Keratinocyte (primary cell): ENCODE measurements around the gene ABCC10. TPM values are rescaled to one million over a fixed set of nuclear protein-coding genes. Genes with fewer than 3 reads are reported as not detected.
"Not testable (repeated sequence)": the region's sequence is repeated elsewhere in the genome, so short reads cannot be mapped to it uniquely, and the experiment has no call there.

Source experiments
- DNase-seq: peaks from one replicate; pipeline ENCODE4 v3.0.0-alpha.2; 2011; ENCODE audit warnings: low read depth, missing footprints, low spot score
- FAIRE-seq: peaks from 2 replicates; lab custom pipeline; 2011; peaks lifted over from hg19 to GRCh38; lab: Jason Lieb, UNC
- H2AFZ ChIP-seq: 2 replicates; pipeline ENCODE4 v1.6.0; 2012; ENCODE audit warnings: low read length, control low read depth, inconsistent platforms; ENCODE audit not compliant: control insufficient read depth
- H3K27ac ChIP-seq: 2 replicates; pipeline ENCODE4 v1.5.1; 2011; ENCODE audit warnings: low read length; ENCODE audit not compliant: control insufficient read depth, insufficient read depth
- H3K27me3 ChIP-seq: 3 replicates; pipeline ENCODE4 v1.6.0; 2011; ENCODE audit warnings: low read length; ENCODE audit not compliant: control insufficient read depth, insufficient read depth; ENCODE audit errors: extremely low read depth
- H3K36me3 ChIP-seq, 2 experiments: 2 replicates in 1 of 2; 3 replicates in 1 of 2; pipeline ENCODE4 v1.5.1; 2011; ENCODE audit warnings: low read length in 2 of 2, mild to moderate bottlenecking in 1 of 2; ENCODE audit not compliant: control insufficient read depth in 2 of 2, insufficient read depth in 2 of 2; ENCODE audit errors: extremely low read depth in 1 of 2
- H3K4me1 ChIP-seq: 3 replicates; pipeline ENCODE4 v1.5.1; 2011; ENCODE audit warnings: low read length; ENCODE audit not compliant: control insufficient read depth, insufficient read depth; ENCODE audit errors: extremely low read depth
- H3K4me2 ChIP-seq: 3 replicates; pipeline ENCODE4 v1.6.0; 2011; ENCODE audit warnings: low read depth, low read length; ENCODE audit not compliant: control insufficient read depth, insufficient read depth; ENCODE audit errors: extremely low read depth
- H3K4me3 ChIP-seq, 3 experiments: fragments of 200-600 bp in 1 of 3; sonication (generic) in 1 of 3; 2 replicates in 2 of 3; 3 replicates in 1 of 3; pipeline ENCODE4 v1.5.1; 2011 to 2016; ENCODE audit warnings: low read length in 3 of 3, mild to moderate bottlenecking in 3 of 3, control low read depth in 2 of 3, inconsistent platforms in 1 of 3, low read depth in 1 of 3, mixed read lengths in 1 of 3, mixed run types in 1 of 3, moderate library complexity in 1 of 3; ENCODE audit not compliant: control insufficient read depth in 2 of 3, insufficient read depth in 2 of 3; ENCODE audit errors: extremely low read depth in 1 of 3
- H3K79me2 ChIP-seq: 2 replicates; pipeline ENCODE4 v1.6.0; 2012; ENCODE audit warnings: low read length; ENCODE audit not compliant: control insufficient read depth, insufficient read depth
- H3K9ac ChIP-seq: 3 replicates; pipeline ENCODE4 v1.6.0; 2011; ENCODE audit warnings: low read length; ENCODE audit not compliant: control insufficient read depth, insufficient read depth; ENCODE audit errors: extremely low read depth
- H3K9me1 ChIP-seq: 3 replicates; pipeline ENCODE4 v1.6.0; 2011; ENCODE audit warnings: low read length; ENCODE audit not compliant: control insufficient read depth, insufficient read depth; ENCODE audit errors: extremely low read depth
- H3K9me3 ChIP-seq: 2 replicates; pipeline ENCODE4 v1.5.1; 2012; ENCODE audit warnings: low read depth, low read length; ENCODE audit not compliant: control insufficient read depth
- H4K20me1 ChIP-seq: 3 replicates; pipeline ENCODE4 v1.6.0; 2011; ENCODE audit warnings: low read length; ENCODE audit not compliant: control insufficient read depth, insufficient read depth; ENCODE audit errors: extremely low read depth
- CTCF ChIP-seq, 3 experiments: IDR thresholded peaks in 1 of 3; conservative IDR thresholded peaks in 1 of 3; optimal IDR thresholded peaks in 1 of 3; 2 replicates in 2 of 3; 3 replicates in 1 of 3; pipeline versions ENCODE3 to v1.5.1; 2011; ENCODE audit warnings: low read length in 3 of 3, mild to moderate bottlenecking in 3 of 3, moderate library complexity in 2 of 3, control low read depth in 1 of 3, inconsistent platforms in 1 of 3; ENCODE audit not compliant: insufficient read depth in 2 of 3; ENCODE audit errors: extremely low read depth in 1 of 3
- EZH2 ChIP-seq: IDR thresholded peaks from one replicate; pipeline ENCODE4 v1.6.1; 2012; ENCODE audit warnings: inconsistent platforms, mild to moderate bottlenecking, low read length, moderate library complexity
- dilution Hi-C: fragments of 300-500 bp; cut with MboI; formaldehyde crosslinking; loops from one replicate; pipeline ENCODE4 v1.7.0; 2020; ENCODE audit warnings: low sequenced_read_pairs; ENCODE audit not compliant: extremely low pct_ligation_motif_present
- polyA plus RNA-seq, 5 experiments: library from polyadenylated mRNA; depleted of rRNA in 3 of 5; stranded (reverse) in 3 of 5; stranded (forward) in 1 of 5; unstranded in 1 of 5; fragments of >200 nt; gene quantifications; 1 replicate in 1 of 5; 2 replicates in 3 of 5; 3 replicates in 1 of 5; pipeline versions ENCODE4 v1.2.1 to v1.2.3, GENCODE V29; 2011 to 2012; ENCODE audit warnings: missing spikeins in 2 of 5, low read depth in 1 of 5, low replicate concordance in 1 of 5

Gene ABCC10
- polyA plus RNA-seq, 1 donor (not counting 4 experiments of a cell fraction or from before 2014, with no cell fraction given): 17.9 TPM

GRCh38 chr6:43386492-43386891 is 40.8 kb upstream of the ABCC10 start:
- H4K20me1 ChIP-seq: no peaks in the 10 kb centered on the region
- TF ChIP-seq CTCF (optimal IDR thresholded peaks at IDR 0.05 in 1 of 3, IDR thresholded peaks at IDR 0.05 in 1 of 3, conservative IDR thresholded peaks at IDR 0.05 in 1 of 3; ENCODE audit: extremely low read depth in 1 of 3, insufficient read depth in 2 of 3, low read length in 3 of 3) (peak in 1 of 3 experiments; percentile 26), EZH2 (no peak)
- H3K79me2 ChIP-seq: no peaks in the 10 kb centered on the region
- no peak overlapping the region for H2AFZ ChIP-seq
- dilution Hi-C loops: no loop called here
- H3K27ac ChIP-seq: no peak overlapping the region
- no peak overlapping the region for H3K4me2 ChIP-seq
- H3K9me1 ChIP-seq: no peaks in the 10 kb centered on the region
- H3K27me3 ChIP-seq: no peaks in the 10 kb centered on the region
- no peak for DNase-seq
- peaks cover 12% of the 10 kb centered on the region for H3K4me1 ChIP-seq
- no peak for FAIRE-seq
- H3K36me3 ChIP-seq: no peaks in the 10 kb centered on the region
- no peak overlapping the region for H3K4me3 ChIP-seq
- no peak overlapping the region for H3K9ac ChIP-seq
- no peaks in the 10 kb centered on the region for H3K9me3 ChIP-seq

GRCh38 chr6:43389730-43390295 is 37.5 kb upstream of the ABCC10 start:
- Histone ChIP-seq H3K4me2 (no peak overlapping the region), H3K9ac (no peak overlapping the region), H2AFZ (no peak overlapping the region), H3K27ac (no peak overlapping the region), H4K20me1 (no peaks in the 10 kb centered on the region), H3K9me1 (no peaks in the 10 kb centered on the region), H3K9me3 (no peaks in the 10 kb centered on the region), H3K4me3 (no peak overlapping the region), H3K36me3 (no peaks in the 10 kb centered on the region), H3K27me3 (no peaks in the 10 kb centered on the region), H3K79me2 (no peaks in the 10 kb centered on the region), H3K4me1 (no peaks in the 10 kb centered on the region)
- TF ChIP-seq CTCF (optimal IDR thresholded peaks at IDR 0.05 in 1 of 3, IDR thresholded peaks at IDR 0.05 in 1 of 3, conservative IDR thresholded peaks at IDR 0.05 in 1 of 3; ENCODE audit: extremely low read depth in 1 of 3, insufficient read depth in 2 of 3, low read length in 3 of 3) (no peak), EZH2 (no peak)
- dilution Hi-C loops: no loop called here
- no peak for FAIRE-seq
- no peak for DNase-seq

GRCh38 chr6:43390753-43391439 is 36.4 kb upstream of the ABCC10 start:
- DNase-seq, H3K9me1 ChIP-seq, H3K79me2 ChIP-seq, H3K4me1 ChIP-seq, H3K4me3 ChIP-seq, H3K4me2 ChIP-seq, FAIRE-seq, H3K9ac ChIP-seq, H4K20me1 ChIP-seq, H2AFZ ChIP-seq, H3K36me3 ChIP-seq, H3K9me3 ChIP-seq, H3K27ac ChIP-seq, H3K27me3 ChIP-seq, dilution Hi-C loops: not testable (repeated sequence)
